MM.1S (cell line): Measurements from ENCODE around the gene WRNIP1.

Experiments
- CTCF ChIP-seq: fragments of 300-600 bp; sonication (generic); IDR thresholded peaks from 2 replicates; pipeline ENCODE4 v1.5.1; 2016; ENCODE audit warnings: antibody characterized with exemption, low read length, mixed read lengths
- EZH2 ChIP-seq: fragments of 300-600 bp; sonication (generic); optimal IDR thresholded peaks from 2 replicates; pipeline ENCODE3; 2017; ENCODE audit warnings: low read depth, mild to moderate bottlenecking, antibody characterized with exemption, low read length, mixed read lengths

DNA sequence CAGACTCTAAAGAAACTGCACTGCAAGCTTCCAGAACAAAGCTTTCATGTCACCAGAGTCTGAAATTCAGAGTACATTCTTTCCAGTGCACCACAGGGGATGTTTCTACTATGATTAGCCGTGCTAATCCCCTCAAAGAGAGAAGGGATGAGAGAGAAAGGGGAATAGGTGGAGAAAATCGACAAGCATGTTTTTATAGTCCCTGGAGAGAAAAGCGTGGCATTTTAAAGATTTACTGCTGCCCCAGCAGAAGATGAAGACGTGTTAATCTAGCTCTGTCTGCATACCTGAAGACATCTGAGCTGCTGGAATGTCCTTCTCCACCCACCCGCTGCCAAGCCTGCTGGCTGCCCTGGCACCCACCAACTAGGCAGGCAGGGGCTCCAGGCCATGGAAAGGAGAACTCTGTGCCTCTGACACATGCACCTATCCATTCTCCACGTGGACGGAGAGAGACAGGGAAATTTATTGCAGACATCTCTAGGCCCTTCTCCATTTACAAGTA, 18.6 kb upstream of the WRNIP1 start:
- TF ChIP-seq CTCF (no peak), EZH2 (no peak)
